Vein endothelial cell (primary cell): ENCODE data around the gene FBXL13. TPM values are rescaled to one million over a fixed set of nuclear protein-coding genes. Genes with fewer than 3 reads are reported as not detected.

Source experiments
- small RNA-seq: library from RNA; depleted of rRNA; stranded (forward); fragments of <200 nt; gene quantifications from one replicate; pipeline ENCODE3, GENCODE V24; 2012
- total RNA-seq: library from RNA; depleted of rRNA; stranded (reverse); fragments of >200 nt; gene quantifications from 2 replicates; pipeline ENCODE4 v1.2.3, GENCODE V29; 2012

The FBXL13 gene
- 0.76 and 0.98 TPM in 2 replicates for total RNA-seq

GRCh38 chr7:103074519-103075336, at the start of gene FBXL13, which contains the start of gene ARMC10:
Gene FBXL13, minus strand, starts transcription at chr7:103074796.
Gene ARMC10, plus strand, starts transcription at chr7:103075140. Its CDS starts 133 bp downstream, at chr7:103075273.

GRCh38 chr7:102912742-102913141, 161.9 kb downstream of the FBXL13 start, which contains the start of gene LRRC17:
Gene LRRC17, plus strand, starts transcription at chr7:102913000. Its CDS starts 20,914 bp downstream, at chr7:102933914.

Small RNA genes lying within 50 kb of the gene (small RNA-seq; reads per million reads assigned to genes)
- gene RNU6-1136P = not detected

Other genes with a start within 250 kb of the FBXL13 start
- gene LRRC17, start 161.8 kb downstream of the FBXL13 start, total RNA-seq = 5.9 and 16.3 TPM in 2 replicates
- gene ARMC10, start 344 bp upstream of the FBXL13 start, total RNA-seq = 26.0 and 32.7 TPM in 2 replicates
- gene NAPEPLD, start 74.3 kb upstream of the FBXL13 start, total RNA-seq = 4.2 and 5.3 TPM in 2 replicates
- 41.1 and 49.6 TPM in 2 replicates for gene PMPCB, start 222.6 kb upstream of the FBXL13 start, total RNA-seq